Endothelial cell of umbilical vein (primary cell): ENCODE results near the gene PKD2. TPM values are rescaled to one million over a fixed set of nuclear protein-coding genes. Genes with fewer than 3 reads are reported as not detected.

Experiments used
- BruUV-seq: library from RNA; stranded (reverse); fragments of 400-500 nt; replicated peaks from 2 replicates; lab custom pipeline; 2021; lab: Mats Ljungman, UMichigan
- CTCF ChIA-PET: fragments of 300-600, 350-600 bp; sonication (Branson Sonifier 250); formaldehyde crosslinking; loops from one replicate; lab custom pipeline; 2021; ENCODE audit warnings: antibody characterized with exemption, inconsistent platforms; lab: Charles Lee
- POLR2A ChIA-PET: fragments of 300-600, 350-600 bp; sonication (Branson Sonifier 250); formaldehyde crosslinking; loops from one replicate; lab custom pipeline; 2021; ENCODE audit warnings: antibody characterized with exemption, inconsistent platforms; lab: Charles Lee
- DNase-seq: peaks from one replicate; pipeline ENCODE4 v3.0.0-alpha.2; 2011; ENCODE audit warnings: low read depth, low spot score
- FAIRE-seq: peaks from 2 replicates; lab custom pipeline; 2011; peaks lifted over from hg19 to GRCh38; lab: Jason Lieb, UNC
- H2AFZ ChIP-seq: 2 replicates; pipeline ENCODE4 v1.6.0; 2012; ENCODE audit warnings: low read depth, low read length, control low read depth, inconsistent platforms
- H3K27ac ChIP-seq: 2 replicates; pipeline ENCODE4 v1.5.1; 2011; ENCODE audit warnings: low read depth, mild to moderate bottlenecking, control low read depth, low read length, moderate library complexity; ENCODE audit not compliant: insufficient read depth
- H3K27me3 ChIP-seq, 2 experiments: 2 replicates each; pipeline versions ENCODE4 v1.6.0 to v1.6.1; 2011; ENCODE audit warnings: low read length in 2 of 2, mixed read lengths in 1 of 2; ENCODE audit not compliant: control insufficient read depth in 2 of 2, insufficient read depth in 2 of 2
- H3K36me3 ChIP-seq, 2 experiments: 2 replicates in 1 of 2; 3 replicates in 1 of 2; pipeline ENCODE4 v1.5.1; 2011; ENCODE audit warnings: low read length in 2 of 2, mild to moderate bottlenecking in 1 of 2, moderate library complexity in 1 of 2; ENCODE audit not compliant: control insufficient read depth in 2 of 2, insufficient read depth in 2 of 2; ENCODE audit errors: extremely low read depth in 1 of 2
- H3K4me1 ChIP-seq: 3 replicates; pipeline ENCODE4 v1.5.1; 2011; ENCODE audit warnings: mild to moderate bottlenecking, low read length; ENCODE audit not compliant: control insufficient read depth, insufficient read depth; ENCODE audit errors: extremely low read depth
- H3K4me2 ChIP-seq: 2 replicates; pipeline ENCODE4 v1.6.1; 2011; ENCODE audit warnings: low read length, control low read depth, mixed read lengths; ENCODE audit not compliant: insufficient read depth
- H3K4me3 ChIP-seq, 3 experiments: fragments of 200-600 bp in 1 of 3; sonication (generic), shearing (Covaris generic) in 1 of 3; replicated peaks in 1 of 3; 2 replicates each; pipeline ENCODE4 v1.5.1; 2011 to 2016; ENCODE audit warnings: control low read depth in 3 of 3, low read length in 3 of 3, mild to moderate bottlenecking in 2 of 3, inconsistent platforms in 1 of 3, low read depth in 1 of 3, moderate library complexity in 1 of 3; ENCODE audit not compliant: insufficient read depth in 1 of 3
- H3K79me2 ChIP-seq: 2 replicates; pipeline ENCODE4 v1.6.0; 2012; ENCODE audit warnings: low read length, inconsistent platforms; ENCODE audit not compliant: control insufficient read depth, insufficient read depth
- H3K9ac ChIP-seq: replicated peaks from 2 replicates; pipeline ENCODE3; 2011; ENCODE audit warnings: low read length, control low read depth; ENCODE audit not compliant: insufficient read depth; ENCODE audit errors: extremely low read depth
- H3K9me1 ChIP-seq: replicated peaks from 3 replicates; pipeline ENCODE4 v1.6.0; 2011; ENCODE audit warnings: mild to moderate bottlenecking, low read length; ENCODE audit not compliant: control insufficient read depth, insufficient read depth; ENCODE audit errors: extremely low read depth
- H3K9me3 ChIP-seq: replicated peaks from 2 replicates; pipeline ENCODE4 v1.5.1; 2012; ENCODE audit warnings: low read length, inconsistent platforms; ENCODE audit not compliant: control insufficient read depth, insufficient read depth
- H4K20me1 ChIP-seq: replicated peaks from 2 replicates; pipeline ENCODE3; 2011; ENCODE audit warnings: mild to moderate bottlenecking, low read length; ENCODE audit not compliant: control insufficient read depth, insufficient read depth; ENCODE audit errors: extremely low read depth
- EZH2 ChIP-seq: IDR thresholded peaks from 2 replicates; pipeline ENCODE4 v1.6.1; 2012; ENCODE audit warnings: borderline replicate concordance, low read depth, mild to moderate bottlenecking, moderate library complexity, low read length, inconsistent platforms; ENCODE audit not compliant: severe bottlenecking
- JUN ChIP-seq: IDR thresholded peaks from 2 replicates; pipeline ENCODE4 v1.6.1; 2011; ENCODE audit warnings: borderline replicate concordance, low read depth; ENCODE audit not compliant: insufficient read length, insufficient read depth
- MAX ChIP-seq: IDR thresholded peaks from 2 replicates; pipeline ENCODE4 v1.6.1; 2011; ENCODE audit not compliant: insufficient read depth, insufficient read length
- MYC ChIP-seq: IDR thresholded peaks from one replicate; pipeline ENCODE4 v1.6.1; 2011; ENCODE audit warnings: mild to moderate bottlenecking, low read depth, low read length
- POLR2A ChIP-seq: IDR thresholded peaks from 2 replicates; pipeline ENCODE4 v1.6.1; 2012; ENCODE audit warnings: low read depth, mild to moderate bottlenecking, control low read depth, low read length
- dilution Hi-C: fragments of 300-500 bp; cut with MboI; formaldehyde crosslinking; loops from one replicate; pipeline ENCODE4 v1.15.0; 2019; ENCODE audit warnings: low sequenced_read_pairs; ENCODE audit not compliant: extremely low pct_ligation_motif_present
- intact Hi-C: fragments of 100-400 bp; cut with micrococcal nuclease; formaldehyde crosslinking; loops from one replicate; pipeline ENCODE4 v1.10.0; 2022
- polyA plus RNA-seq, 4 experiments: library from polyadenylated mRNA; depleted of rRNA in 3 of 4; stranded (reverse) in 3 of 4; unstranded in 1 of 4; fragments of >200 nt; gene quantifications; 2 replicates each; pipeline versions ENCODE4 v1.2.1 to v1.2.3, GENCODE V29; 2011 to 2012; ENCODE audit warnings: missing spikeins in 1 of 4
- total RNA-seq: library from RNA; stranded (reverse); gene quantifications from 2 replicates; pipeline ENCODE4 v1.2.3, GENCODE V29; 2021
- TF ChIP-seq, protein P1 (sequence below), 2 donors: IDR thresholded peaks; 1 replicate in 1 of 2; 2 replicates in 1 of 2; pipeline ENCODE4 v1.5.1; 2011; ENCODE audit warnings: low read length in 2 of 2, mild to moderate bottlenecking in 2 of 2, moderate library complexity in 2 of 2, control low read depth in 1 of 2, inconsistent platforms in 1 of 2, low read depth in 1 of 2; ENCODE audit not compliant: insufficient read depth in 1 of 2; ENCODE audit errors: extremely low read depth in 1 of 2

PKD2 gene
- total and polyA plus RNA-seq, 2 donors (not counting 3 experiments of a cell fraction or from before 2014, with no cell fraction given): 23.1 to 27.0 TPM

GRCh38 chr4:87983996-87984395 is 23.4 kb upstream of the PKD2 start:
- TF ChIP-seq POLR2A: no peak
- TF ChIP-seq MAX: no peak
- TF ChIP-seq JUN: no peak
- TF ChIP-seq, protein P1, sequence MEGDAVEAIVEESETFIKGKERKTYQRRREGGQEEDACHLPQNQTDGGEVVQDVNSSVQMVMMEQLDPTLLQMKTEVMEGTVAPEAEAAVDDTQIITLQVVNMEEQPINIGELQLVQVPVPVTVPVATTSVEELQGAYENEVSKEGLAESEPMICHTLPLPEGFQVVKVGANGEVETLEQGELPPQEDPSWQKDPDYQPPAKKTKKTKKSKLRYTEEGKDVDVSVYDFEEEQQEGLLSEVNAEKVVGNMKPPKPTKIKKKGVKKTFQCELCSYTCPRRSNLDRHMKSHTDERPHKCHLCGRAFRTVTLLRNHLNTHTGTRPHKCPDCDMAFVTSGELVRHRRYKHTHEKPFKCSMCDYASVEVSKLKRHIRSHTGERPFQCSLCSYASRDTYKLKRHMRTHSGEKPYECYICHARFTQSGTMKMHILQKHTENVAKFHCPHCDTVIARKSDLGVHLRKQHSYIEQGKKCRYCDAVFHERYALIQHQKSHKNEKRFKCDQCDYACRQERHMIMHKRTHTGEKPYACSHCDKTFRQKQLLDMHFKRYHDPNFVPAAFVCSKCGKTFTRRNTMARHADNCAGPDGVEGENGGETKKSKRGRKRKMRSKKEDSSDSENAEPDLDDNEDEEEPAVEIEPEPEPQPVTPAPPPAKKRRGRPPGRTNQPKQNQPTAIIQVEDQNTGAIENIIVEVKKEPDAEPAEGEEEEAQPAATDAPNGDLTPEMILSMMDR (IDR thresholded peaks at IDR 0.05; ENCODE audit: extremely low read depth in 1 of 2, insufficient read depth in 1 of 2, low read depth in 1 of 2, low read length in 2 of 2): no peak
- no peak for TF ChIP-seq EZH2
- no peak for TF ChIP-seq MYC
- H2AFZ ChIP-seq: no peak overlapping the region
- H3K9me1 ChIP-seq: no peaks in the 10 kb centered on the region
- POLR2A ChIA-PET: no interaction called here
- no peak overlapping the region for H3K9ac ChIP-seq
- H3K79me2 ChIP-seq: no peaks in the 10 kb centered on the region
- no peaks in the 10 kb centered on the region for H4K20me1 ChIP-seq
- no TSS peak for BruUV-seq
- peaks cover 2 to 3% of the 10 kb centered on the region in 2 experiments for H3K27me3 ChIP-seq
- intact Hi-C loops (no loop called here), dilution Hi-C loops (no loop called here)
- H3K4me3 ChIP-seq: no peak overlapping the region
- CTCF ChIA-PET: interaction anchor here (0.7 to 7.2 kb wide), 3 partner anchors 10 to 130 kb away, joined by 3 to 172 read pairs (median 4); no protein-coding TSS in a partner anchor
- H3K4me2 ChIP-seq: no peak overlapping the region
- no peaks in the 10 kb centered on the region for H3K9me3 ChIP-seq
- FAIRE-seq: no peak
- H3K36me3 ChIP-seq: no peaks in the 10 kb centered on the region
- no peak for DNase-seq
- no peaks in the 10 kb centered on the region for H3K4me1 ChIP-seq
- no peak overlapping the region for H3K27ac ChIP-seq
